ENCODE measurements around the gene DEFB124.

DEFB124 gene

DNA sequence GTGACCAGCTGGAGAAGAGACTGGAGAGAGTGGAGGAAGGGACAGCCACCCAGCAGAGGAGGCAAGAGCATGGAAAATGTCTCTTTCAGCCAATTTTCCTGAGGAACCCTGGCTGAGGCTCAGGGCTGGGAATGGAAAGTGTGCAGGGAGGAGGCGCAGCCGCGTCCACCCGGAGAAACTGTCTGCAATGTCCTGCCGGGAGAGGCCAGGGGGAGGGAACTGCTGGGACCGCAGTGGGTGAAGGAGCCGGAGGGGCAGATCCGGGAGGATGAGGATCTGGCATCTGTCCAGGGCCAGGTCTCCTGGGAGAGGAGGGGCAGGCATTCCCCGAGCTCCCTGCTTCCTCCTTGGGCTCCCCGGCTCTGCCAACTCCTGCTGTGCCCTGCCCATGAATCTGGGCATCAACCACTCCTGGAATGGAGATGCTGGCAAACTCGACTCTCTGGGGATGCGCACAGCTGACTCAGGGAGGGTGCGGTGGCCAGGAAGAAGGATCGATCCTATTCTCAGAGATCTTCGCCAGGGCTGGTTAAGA, 21.9 kb upstream of the DEFB124 start:
- Histone ChIP-seq H3K9me3 (ENCODE audit: control insufficient read depth, insufficient read depth, low read depth, low read length) (no peaks in the 10 kb centered on the region), H3K27ac (ENCODE audit: extremely low read depth, low read depth, low read length) (no peak overlapping the region), H3K36me3 (ENCODE audit: control insufficient read depth in 2 of 2, insufficient read depth in 1 of 2, low read length in 2 of 2) (no peaks in the 10 kb centered on the region), H3K4me1 (ENCODE audit: control insufficient read depth, insufficient read depth, low read length) (0 out of 2 replicates have a peak, but pooled peaks cover 2% of the 10 kb centered on the region), H3K4me3 (ENCODE audit: low read depth, low read length) (no peak overlapping the region)
- POLR2A ChIA-PET = no interaction called here
- CTCF ChIA-PET = interaction anchor here (1.4 to 1.5 kb wide), 2 partner anchors 36 to 37 kb away, joined by 3 to 8 read pairs; no protein-coding TSS in a partner anchor
- TF ChIP-seq ZNF664 (tag by site-specific recombination; IDR thresholded peaks at IDR 0.05) (no peak), SALL2 (tag by site-specific recombination; IDR thresholded peaks at IDR 0.05; ENCODE audit: borderline replicate concordance) (no peak), OSR2 (tag by site-specific recombination; IDR thresholded peaks at IDR 0.05) (no peak), ZNF791 (tag by site-specific recombination; IDR thresholded peaks at IDR 0.05) (no peak), MYNN (tag by site-specific recombination; IDR thresholded peaks at IDR 0.05; ENCODE audit: borderline replicate concordance) (no peak), ZNF155 (tag by site-specific recombination; IDR thresholded peaks at IDR 0.05) (no peak), ZNF398 (tag by site-specific recombination; IDR thresholded peaks at IDR 0.05) (peak; percentile 76), MEIS1 (CRISPR knock-in tag; IDR thresholded peaks at IDR 0.05; ENCODE audit: borderline replicate concordance) (no peak), BCL11B (tag by site-specific recombination; IDR thresholded peaks at IDR 0.05; ENCODE audit: low read depth) (no peak), ZNF157 (tag by site-specific recombination; IDR thresholded peaks at IDR 0.05) (no peak), ZNF341 (tag by site-specific recombination; IDR thresholded peaks at IDR 0.05; ENCODE audit: low read depth) (peak; percentile 73), KLF7 (tag by site-specific recombination; IDR thresholded peaks at IDR 0.05; ENCODE audit: borderline replicate concordance) (no peak), ZSCAN18 (tag by site-specific recombination; IDR thresholded peaks at IDR 0.05) (no peak), ZIC2 (tag by site-specific recombination; IDR thresholded peaks at IDR 0.05) (peak; percentile 83), ZNF366 (tag by site-specific recombination; conservative IDR thresholded peaks at IDR 0.05) (0 out of 2 replicates have a peak, but pooled peaks have one; percentile 11), ZNF600 (tag by site-specific recombination; IDR thresholded peaks at IDR 0.05) (no peak), MZF1 (tag by site-specific recombination; IDR thresholded peaks at IDR 0.05; ENCODE audit: borderline replicate concordance) (no peak), IKZF3 (tag by site-specific recombination; IDR thresholded peaks at IDR 0.05) (0 out of 2 replicates have a peak, but pooled peaks have one; percentile 14), GLIS1 (tag by site-specific recombination; IDR thresholded peaks at IDR 0.05) (peak; percentile 17; the same call in 1 of the 2 replicates), ZBTB17 (tag by site-specific recombination; IDR thresholded peaks at IDR 0.05) (peak; percentile 100), ZNF530 (tag by site-specific recombination; IDR thresholded peaks at IDR 0.05; ENCODE audit: low read depth) (no peak), PRDM1 (tag by site-specific recombination; IDR thresholded peaks at IDR 0.05) (no peak)
- TF ChIP-seq, protein P1, sequence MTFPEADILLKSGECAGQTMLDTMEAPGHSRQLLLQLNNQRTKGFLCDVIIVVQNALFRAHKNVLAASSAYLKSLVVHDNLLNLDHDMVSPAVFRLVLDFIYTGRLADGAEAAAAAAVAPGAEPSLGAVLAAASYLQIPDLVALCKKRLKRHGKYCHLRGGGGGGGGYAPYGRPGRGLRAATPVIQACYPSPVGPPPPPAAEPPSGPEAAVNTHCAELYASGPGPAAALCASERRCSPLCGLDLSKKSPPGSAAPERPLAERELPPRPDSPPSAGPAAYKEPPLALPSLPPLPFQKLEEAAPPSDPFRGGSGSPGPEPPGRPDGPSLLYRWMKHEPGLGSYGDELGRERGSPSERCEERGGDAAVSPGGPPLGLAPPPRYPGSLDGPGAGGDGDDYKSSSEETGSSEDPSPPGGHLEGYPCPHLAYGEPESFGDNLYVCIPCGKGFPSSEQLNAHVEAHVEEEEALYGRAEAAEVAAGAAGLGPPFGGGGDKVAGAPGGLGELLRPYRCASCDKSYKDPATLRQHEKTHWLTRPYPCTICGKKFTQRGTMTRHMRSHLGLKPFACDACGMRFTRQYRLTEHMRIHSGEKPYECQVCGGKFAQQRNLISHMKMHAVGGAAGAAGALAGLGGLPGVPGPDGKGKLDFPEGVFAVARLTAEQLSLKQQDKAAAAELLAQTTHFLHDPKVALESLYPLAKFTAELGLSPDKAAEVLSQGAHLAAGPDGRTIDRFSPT (tag by site-specific recombination; IDR thresholded peaks at IDR 0.05) = 0 out of 2 replicates have a peak, but pooled peaks have one; percentile 24
- TF ChIP-seq, protein P2, sequence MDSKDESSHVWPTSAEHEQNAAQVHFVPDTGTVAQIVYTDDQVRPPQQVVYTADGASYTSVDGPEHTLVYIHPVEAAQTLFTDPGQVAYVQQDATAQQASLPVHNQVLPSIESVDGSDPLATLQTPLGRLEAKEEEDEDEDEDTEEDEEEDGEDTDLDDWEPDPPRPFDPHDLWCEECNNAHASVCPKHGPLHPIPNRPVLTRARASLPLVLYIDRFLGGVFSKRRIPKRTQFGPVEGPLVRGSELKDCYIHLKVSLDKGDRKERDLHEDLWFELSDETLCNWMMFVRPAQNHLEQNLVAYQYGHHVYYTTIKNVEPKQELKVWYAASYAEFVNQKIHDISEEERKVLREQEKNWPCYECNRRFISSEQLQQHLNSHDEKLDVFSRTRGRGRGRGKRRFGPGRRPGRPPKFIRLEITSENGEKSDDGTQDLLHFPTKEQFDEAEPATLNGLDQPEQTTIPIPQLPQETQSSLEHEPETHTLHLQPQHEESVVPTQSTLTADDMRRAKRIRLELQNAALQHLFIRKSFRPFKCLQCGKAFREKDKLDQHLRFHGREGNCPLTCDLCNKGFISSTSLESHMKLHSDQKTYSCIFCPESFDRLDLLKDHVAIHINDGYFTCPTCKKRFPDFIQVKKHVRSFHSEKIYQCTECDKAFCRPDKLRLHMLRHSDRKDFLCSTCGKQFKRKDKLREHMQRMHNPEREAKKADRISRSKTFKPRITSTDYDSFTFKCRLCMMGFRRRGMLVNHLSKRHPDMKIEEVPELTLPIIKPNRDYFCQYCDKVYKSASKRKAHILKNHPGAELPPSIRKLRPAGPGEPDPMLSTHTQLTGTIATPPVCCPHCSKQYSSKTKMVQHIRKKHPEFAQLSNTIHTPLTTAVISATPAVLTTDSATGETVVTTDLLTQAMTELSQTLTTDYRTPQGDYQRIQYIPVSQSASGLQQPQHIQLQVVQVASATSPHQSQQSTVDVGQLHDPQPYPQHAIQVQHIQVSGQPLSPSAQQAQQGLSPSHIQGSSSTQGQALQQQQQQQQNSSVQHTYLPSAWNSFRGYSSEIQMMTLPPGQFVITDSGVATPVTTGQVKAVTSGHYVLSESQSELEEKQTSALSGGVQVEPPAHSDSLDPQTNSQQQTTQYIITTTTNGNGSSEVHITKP (tag by site-specific recombination; IDR thresholded peaks at IDR 0.05) = no peak
- TF ChIP-seq, protein P3, sequence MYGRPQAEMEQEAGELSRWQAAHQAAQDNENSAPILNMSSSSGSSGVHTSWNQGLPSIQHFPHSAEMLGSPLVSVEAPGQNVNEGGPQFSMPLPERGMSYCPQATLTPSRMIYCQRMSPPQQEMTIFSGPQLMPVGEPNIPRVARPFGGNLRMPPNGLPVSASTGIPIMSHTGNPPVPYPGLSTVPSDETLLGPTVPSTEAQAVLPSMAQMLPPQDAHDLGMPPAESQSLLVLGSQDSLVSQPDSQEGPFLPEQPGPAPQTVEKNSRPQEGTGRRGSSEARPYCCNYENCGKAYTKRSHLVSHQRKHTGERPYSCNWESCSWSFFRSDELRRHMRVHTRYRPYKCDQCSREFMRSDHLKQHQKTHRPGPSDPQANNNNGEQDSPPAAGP (tag by site-specific recombination; IDR thresholded peaks at IDR 0.05) = peak; percentile 83
